Neuronal stem cell (in vitro differentiated cells): ENCODE measurements around the gene SCYGR4.

Experiments
- DNase-seq: peaks from one replicate; pipeline ENCODE4 v3.0.0-alpha.2; 2013; ENCODE audit warnings: low spot score
- H2AFZ ChIP-seq: one replicate; pipeline ENCODE4 v1.6.1; 2013; ENCODE audit warnings: mild to moderate bottlenecking, low read length, inconsistent platforms
- H2AK5ac ChIP-seq: 2 replicates; pipeline ENCODE4 v1.6.1; 2013; ENCODE audit warnings: low read depth, mild to moderate bottlenecking, inconsistent platforms, low read length, moderate library complexity, mixed read lengths
- H2BK120ac ChIP-seq: 2 replicates; pipeline ENCODE4 v1.6.1; 2013; ENCODE audit warnings: low read depth, mild to moderate bottlenecking, inconsistent platforms, low read length, moderate library complexity, mixed read lengths
- H2BK12ac ChIP-seq: one replicate; pipeline ENCODE4 v1.6.1; 2013; ENCODE audit warnings: low read length, inconsistent platforms
- H2BK15ac ChIP-seq: 2 replicates; pipeline ENCODE4 v1.6.1; 2013; ENCODE audit warnings: mild to moderate bottlenecking, low read length, inconsistent platforms, mixed read lengths
- H2BK5ac ChIP-seq: one replicate; pipeline ENCODE4 v1.6.1; 2013; ENCODE audit warnings: inconsistent platforms, mild to moderate bottlenecking, low read length, moderate library complexity
- H3K14ac ChIP-seq: one replicate; pipeline ENCODE4 v1.6.1; 2013; ENCODE audit warnings: low read length, inconsistent platforms
- H3K18ac ChIP-seq: 2 replicates; pipeline ENCODE4 v1.6.1; 2013; ENCODE audit warnings: low read length, inconsistent platforms
- H3K23ac ChIP-seq: 2 replicates; pipeline ENCODE4 v1.6.1; 2013; ENCODE audit warnings: low read depth, mild to moderate bottlenecking, mixed read lengths, low read length, inconsistent platforms; ENCODE audit not compliant: poor library complexity
- H3K27ac ChIP-seq: replicated peaks from 3 replicates; pipeline ENCODE4 v1.5.1; 2013; ENCODE audit warnings: low read length, inconsistent platforms
- H3K27me3 ChIP-seq, 3 experiments: 2 replicates each; pipeline ENCODE4 v1.6.1; 2013; ENCODE audit warnings: low read length in 3 of 3, mild to moderate bottlenecking in 2 of 3, inconsistent platforms in 1 of 3, low read depth in 1 of 3, mixed read lengths in 1 of 3, moderate library complexity in 1 of 3; ENCODE audit not compliant: control insufficient read depth in 3 of 3, insufficient read depth in 3 of 3
- H3K36me3 ChIP-seq, 2 donors: replicated peaks in 1 of 2; 2 replicates each; pipeline ENCODE4 v1.6.1; 2013; ENCODE audit warnings: low read length in 2 of 2; ENCODE audit not compliant: control insufficient read depth in 2 of 2, insufficient read depth in 2 of 2
- H3K4ac ChIP-seq: 2 replicates; pipeline ENCODE4 v1.6.1; 2013; ENCODE audit warnings: inconsistent platforms, mild to moderate bottlenecking, low read length, moderate library complexity
- H3K4me1 ChIP-seq, 2 donors: 1 replicate in 1 of 2; 2 replicates in 1 of 2; pipeline ENCODE4 v1.6.1; 2013; ENCODE audit warnings: low read length in 2 of 2, low read depth in 1 of 2; ENCODE audit not compliant: control insufficient read depth in 2 of 2, insufficient read depth in 1 of 2
- H3K4me2 ChIP-seq: one replicate; pipeline ENCODE4 v1.6.1; 2013; ENCODE audit warnings: mild to moderate bottlenecking, low read length, inconsistent platforms; ENCODE audit not compliant: insufficient read depth, poor library complexity, severe bottlenecking
- H3K4me3 ChIP-seq, 2 donors: 2 replicates each; pipeline ENCODE4 v1.5.1; 2013; ENCODE audit warnings: low read length in 2 of 2, mild to moderate bottlenecking in 2 of 2, inconsistent platforms in 1 of 2, moderate library complexity in 1 of 2
- H3K79me1 ChIP-seq: one replicate; pipeline ENCODE4 v1.6.1; 2013; ENCODE audit warnings: low read depth, mild to moderate bottlenecking, inconsistent platforms, low read length, moderate library complexity
- H3K9ac ChIP-seq: one replicate; pipeline ENCODE4 v1.6.1; 2013; ENCODE audit warnings: mild to moderate bottlenecking, low read depth, low read length, inconsistent platforms; ENCODE audit not compliant: poor library complexity
- H3K9me3 ChIP-seq, 2 donors: replicated peaks in 1 of 2; 2 replicates each; pipeline versions ENCODE3 to v1.6.1; 2013; ENCODE audit warnings: low read length in 2 of 2, mild to moderate bottlenecking in 2 of 2, inconsistent platforms in 1 of 2, low read depth in 1 of 2, mixed read lengths in 1 of 2, moderate library complexity in 1 of 2; ENCODE audit not compliant: control insufficient read depth in 2 of 2, insufficient read depth in 1 of 2
- H4K8ac ChIP-seq: one replicate; pipeline ENCODE4 v1.6.1; 2013; ENCODE audit warnings: low read depth, mild to moderate bottlenecking, inconsistent platforms, low read length, moderate library complexity
- H4K91ac ChIP-seq: one replicate; pipeline ENCODE4 v1.6.1; 2013; ENCODE audit warnings: low read length, low read depth, mild to moderate bottlenecking, inconsistent platforms; ENCODE audit not compliant: poor library complexity
- WGBS, 2 donors: extraction: QIAGEN DNeasy Blood & Tissue Kit; methylation state at CpG; one replicate each; pipeline ENCODE4 v1.1.7; 2013; ENCODE audit warnings: missing lambda C conversion rate in 2 of 2, mixed read lengths in 1 of 2; ENCODE audit not compliant: insufficient read length in 2 of 2, insufficient replicate concordance in 1 of 2; ENCODE audit errors: extremely low coverage in 2 of 2; 5-methylcytosine and 5-hydroxymethylcytosine counted together

SCYGR4 gene

DNA sequence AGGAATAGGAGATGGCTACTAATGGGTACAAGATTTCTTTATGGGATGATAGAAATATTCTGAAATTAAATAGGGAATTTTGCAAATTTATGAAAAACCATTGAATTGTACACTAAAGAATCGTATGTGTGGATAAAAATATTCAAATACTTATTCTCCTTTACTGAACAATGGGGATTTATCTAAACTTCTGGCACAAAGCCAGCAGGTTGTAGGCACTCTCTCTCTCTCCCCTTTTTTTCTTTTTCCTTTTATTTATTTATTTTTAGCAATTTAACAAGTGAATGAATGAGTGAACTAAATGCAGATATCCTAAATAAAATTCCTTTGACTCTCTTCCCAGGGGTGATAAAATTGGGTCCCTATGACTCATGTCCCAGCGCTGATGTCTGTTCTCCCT is 40.5 kb upstream of the SCYGR4 start:
- Histone ChIP-seq H4K8ac (no peak overlapping the region), H3K4me2 (no peak overlapping the region), H3K36me3 (no peaks in the 10 kb centered on the region), H2BK120ac (no peak overlapping the region), H3K27ac (no peak overlapping the region), H3K4me3 (no peak overlapping the region), H2BK15ac (no peak overlapping the region), H2BK5ac (no peak overlapping the region), H3K23ac (no peak overlapping the region), H3K27me3 (no peaks in the 10 kb centered on the region), H3K4me1 (no peaks in the 10 kb centered on the region), H2BK12ac (no peak overlapping the region), H3K9ac (no peak overlapping the region), H3K4ac (no peak overlapping the region), H2AK5ac (no peak overlapping the region), H3K14ac (no peak overlapping the region), H3K18ac (no peak overlapping the region), H2AFZ (no peak overlapping the region), H3K79me1 (no peaks in the 10 kb centered on the region), H4K91ac (no peak overlapping the region), H3K9me3 (no peaks in the 10 kb centered on the region)
- DNase-seq, result no peak
- WGBS, 2 donors, result no CpG with 5 or more reads among the region's 2 CpGs

DNA sequence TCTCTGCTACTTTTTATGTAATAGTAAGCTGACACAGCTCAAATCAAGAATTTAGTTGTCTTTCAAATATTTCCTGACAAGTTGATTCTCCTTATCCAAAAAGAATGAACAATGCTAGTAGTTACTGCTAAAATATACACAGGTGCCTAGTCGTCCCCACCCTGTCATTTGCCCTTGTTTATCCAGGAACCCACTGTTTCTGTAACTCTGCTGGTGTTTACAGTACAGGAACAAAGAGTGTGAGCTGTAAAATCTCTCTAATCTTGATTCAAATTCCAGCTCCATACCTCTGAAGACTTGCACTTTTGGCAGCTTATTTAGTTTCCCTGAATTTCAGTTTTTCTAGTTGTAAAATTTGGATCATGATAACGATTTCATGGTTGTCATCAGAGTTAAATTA is 39.7 kb upstream of the SCYGR4 start:
- Histone ChIP-seq H3K36me3 (no peaks in the 10 kb centered on the region), H2AFZ (no peak overlapping the region), H3K4me3 (no peak overlapping the region), H3K4ac (no peak overlapping the region), H2BK15ac (no peak overlapping the region), H3K23ac (no peak overlapping the region), H3K27ac (no peak overlapping the region), H3K4me1 (no peaks in the 10 kb centered on the region), H3K18ac (no peak overlapping the region), H2AK5ac (no peak overlapping the region), H3K27me3 (no peaks in the 10 kb centered on the region), H2BK5ac (no peak overlapping the region), H3K14ac (no peak overlapping the region), H4K91ac (no peak overlapping the region), H3K79me1 (no peaks in the 10 kb centered on the region), H3K9me3 (no peaks in the 10 kb centered on the region), H2BK120ac (no peak overlapping the region), H2BK12ac (no peak overlapping the region), H3K4me2 (no peak overlapping the region), H4K8ac (no peak overlapping the region), H3K9ac (no peak overlapping the region)
- no peak for DNase-seq
- no CpG with 5 or more reads among the region's 2 CpGs for WGBS, 2 donors

DNA sequence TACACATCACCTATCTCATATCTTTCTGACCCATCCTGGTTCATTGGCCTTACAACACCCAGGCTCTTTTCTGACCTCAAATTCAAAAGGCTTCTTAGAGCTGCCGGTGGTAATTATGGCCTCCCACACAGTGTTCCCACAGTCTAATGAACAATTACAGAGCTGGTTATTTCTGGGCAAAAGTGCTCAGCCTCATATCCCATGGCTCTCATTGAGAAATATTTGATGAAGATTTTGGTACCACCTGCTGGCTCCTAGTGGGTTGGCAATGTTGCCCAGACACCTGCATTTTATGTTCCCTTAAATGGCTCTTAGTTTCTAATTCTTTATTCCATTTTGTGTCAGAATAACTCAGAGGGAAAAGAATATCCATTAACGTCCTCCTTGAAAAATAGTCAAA is 38.7 kb upstream of the SCYGR4 start:
- H3K4ac ChIP-seq, result no peak overlapping the region
- no peak overlapping the region for H4K91ac ChIP-seq
- H2BK12ac ChIP-seq, result no peak overlapping the region
- no peak overlapping the region for H2BK5ac ChIP-seq
- no peaks in the 10 kb centered on the region for H3K36me3 ChIP-seq
- H2BK15ac ChIP-seq, result no peak overlapping the region
- H3K14ac ChIP-seq, result no peak overlapping the region
- no peaks in the 10 kb centered on the region for H3K27me3 ChIP-seq
- H2BK120ac ChIP-seq, result no peak overlapping the region
- no peak overlapping the region for H3K23ac ChIP-seq
- no peak overlapping the region for H4K8ac ChIP-seq
- no peaks in the 10 kb centered on the region for H3K4me1 ChIP-seq
- H2AFZ ChIP-seq, result no peak overlapping the region
- H3K27ac ChIP-seq, result no peak overlapping the region
- no peak for DNase-seq
- no peaks in the 10 kb centered on the region for H3K79me1 ChIP-seq
- H3K18ac ChIP-seq, result no peak overlapping the region
- no peak overlapping the region for H3K4me3 ChIP-seq
- H3K4me2 ChIP-seq, result no peak overlapping the region
- no peak overlapping the region for H3K9ac ChIP-seq
- no peak overlapping the region for H2AK5ac ChIP-seq
- WGBS, 2 donors, result no CpG with 5 or more reads among the region's 2 CpGs
- H3K9me3 ChIP-seq, result no peaks in the 10 kb centered on the region

DNA sequence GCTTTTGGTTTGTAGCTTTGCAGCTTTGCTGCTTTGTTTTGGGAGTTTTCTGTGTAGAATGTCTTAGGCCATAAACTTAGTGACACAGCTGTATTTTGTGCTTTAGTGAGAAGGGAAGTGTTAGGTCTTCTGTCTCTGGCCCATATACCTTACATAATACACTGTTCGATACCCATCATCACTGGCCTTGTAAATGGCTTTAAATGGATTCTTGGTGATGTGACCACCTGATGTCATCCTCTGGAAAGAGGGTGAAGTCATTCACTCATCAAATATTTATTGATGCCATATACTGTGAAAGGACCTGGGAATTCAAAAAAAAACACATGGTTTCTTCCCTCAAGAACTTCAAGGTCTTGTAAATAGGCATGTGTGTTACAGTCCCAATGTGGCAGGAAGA is 37.5 kb upstream of the SCYGR4 start:
- Histone ChIP-seq H4K91ac (no peak overlapping the region), H3K27me3 (no peaks in the 10 kb centered on the region), H3K4me1 (no peaks in the 10 kb centered on the region), H3K23ac (no peak overlapping the region), H3K18ac (no peak overlapping the region), H2BK5ac (no peak overlapping the region), H2BK12ac (no peak overlapping the region), H3K9ac (no peak overlapping the region), H3K4me2 (no peak overlapping the region), H3K27ac (no peak overlapping the region), H3K79me1 (no peaks in the 10 kb centered on the region), H2BK15ac (no peak overlapping the region), H3K4me3 (no peak overlapping the region), H2AK5ac (no peak overlapping the region), H3K9me3 (no peaks in the 10 kb centered on the region), H3K36me3 (no peaks in the 10 kb centered on the region), H3K14ac (no peak overlapping the region), H2AFZ (no peak overlapping the region), H2BK120ac (no peak overlapping the region), H4K8ac (no peak overlapping the region), H3K4ac (no peak overlapping the region)
- DNase-seq, result no peak
- WGBS, 2 donors, result no CpG with 5 or more reads among the region's 1 CpG
